GM19324 (cell line): ENCODE measurements around the gene SH2D2A.

Source experiments
- ATAC-seq: cut with Tn5 transposase; IDR thresholded peaks from one replicate; pipeline ENCODE4 v1.9.1; 2021; ENCODE audit warnings: mild to moderate bottlenecking, moderate library complexity; ENCODE audit not compliant: unreplicated experiment, low FRiP score

SH2D2A gene

GRCh38 chr1:156848461-156849150, 32.0 kb upstream of the SH2D2A start:
- ATAC-seq: no peak

GRCh38 chr1:156847591-156848460, 31.2 kb upstream of the SH2D2A start:
- ATAC-seq: no peak

- ATAC-seq: no peak
Measured at GRCh38 chr1:156846643-156847042, 30.0 kb upstream of the SH2D2A start.

GRCh38 chr1:156845953-156846545, 29.4 kb upstream of the SH2D2A start:
- no peak for ATAC-seq

GRCh38 chr1:156845055-156845952, 28.7 kb upstream of the SH2D2A start:
- no peak for ATAC-seq

GRCh38 chr1:156844638-156845037, 28.0 kb upstream of the SH2D2A start:
- ATAC-seq: no peak

GRCh38 chr1:156844102-156844501, 27.5 kb upstream of the SH2D2A start:
- ATAC-seq: no peak

GRCh38 chr1:156842618-156843300, 26.1 kb upstream of the SH2D2A start:
- ATAC-seq: no peak

GRCh38 chr1:156841295-156841855, 24.7 kb upstream of the SH2D2A start:
- ATAC-seq: no peak

GRCh38 chr1:156840898-156841279, 24.2 kb upstream of the SH2D2A start:
- no peak for ATAC-seq

- ATAC-seq: no peak
Measured at GRCh38 chr1:156840186-156840897, 23.7 kb upstream of the SH2D2A start.

GRCh38 chr1:156839426-156840109, 22.9 kb upstream of the SH2D2A start:
- ATAC-seq: no peak

GRCh38 chr1:156838972-156839371, 22.3 kb upstream of the SH2D2A start:
- ATAC-seq: no peak

GRCh38 chr1:156836892-156837291, 20.2 kb upstream of the SH2D2A start:
- ATAC-seq: no peak

- ATAC-seq: no peak
Measured at GRCh38 chr1:156836041-156836654, 19.5 kb upstream of the SH2D2A start.

- no peak for ATAC-seq
Measured at GRCh38 chr1:156834322-156834721, 17.7 kb upstream of the SH2D2A start.

GRCh38 chr1:156833603-156834002, 17.0 kb upstream of the SH2D2A start:
- ATAC-seq: no peak

- ATAC-seq: no peak
Measured at GRCh38 chr1:156832434-156832833, 15.8 kb upstream of the SH2D2A start.
